AG20443 (cell line): ENCODE measurements around the gene NDC1.
"Not testable (repeated sequence)": the region's sequence is repeated elsewhere in the genome, so short reads cannot be mapped to it uniquely, and the experiment has no call there.

Source experiments
- DNase-seq: peaks from one replicate; pipeline ENCODE4 v3.0.0; 2012; ENCODE audit warnings: low spot score, mixed read lengths

NDC1 gene, protein sequence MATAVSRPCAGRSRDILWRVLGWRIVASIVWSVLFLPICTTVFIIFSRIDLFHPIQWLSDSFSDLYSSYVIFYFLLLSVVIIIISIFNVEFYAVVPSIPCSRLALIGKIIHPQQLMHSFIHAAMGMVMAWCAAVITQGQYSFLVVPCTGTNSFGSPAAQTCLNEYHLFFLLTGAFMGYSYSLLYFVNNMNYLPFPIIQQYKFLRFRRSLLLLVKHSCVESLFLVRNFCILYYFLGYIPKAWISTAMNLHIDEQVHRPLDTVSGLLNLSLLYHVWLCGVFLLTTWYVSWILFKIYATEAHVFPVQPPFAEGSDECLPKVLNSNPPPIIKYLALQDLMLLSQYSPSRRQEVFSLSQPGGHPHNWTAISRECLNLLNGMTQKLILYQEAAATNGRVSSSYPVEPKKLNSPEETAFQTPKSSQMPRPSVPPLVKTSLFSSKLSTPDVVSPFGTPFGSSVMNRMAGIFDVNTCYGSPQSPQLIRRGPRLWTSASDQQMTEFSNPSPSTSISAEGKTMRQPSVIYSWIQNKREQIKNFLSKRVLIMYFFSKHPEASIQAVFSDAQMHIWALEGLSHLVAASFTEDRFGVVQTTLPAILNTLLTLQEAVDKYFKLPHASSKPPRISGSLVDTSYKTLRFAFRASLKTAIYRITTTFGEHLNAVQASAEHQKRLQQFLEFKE

DNA sequence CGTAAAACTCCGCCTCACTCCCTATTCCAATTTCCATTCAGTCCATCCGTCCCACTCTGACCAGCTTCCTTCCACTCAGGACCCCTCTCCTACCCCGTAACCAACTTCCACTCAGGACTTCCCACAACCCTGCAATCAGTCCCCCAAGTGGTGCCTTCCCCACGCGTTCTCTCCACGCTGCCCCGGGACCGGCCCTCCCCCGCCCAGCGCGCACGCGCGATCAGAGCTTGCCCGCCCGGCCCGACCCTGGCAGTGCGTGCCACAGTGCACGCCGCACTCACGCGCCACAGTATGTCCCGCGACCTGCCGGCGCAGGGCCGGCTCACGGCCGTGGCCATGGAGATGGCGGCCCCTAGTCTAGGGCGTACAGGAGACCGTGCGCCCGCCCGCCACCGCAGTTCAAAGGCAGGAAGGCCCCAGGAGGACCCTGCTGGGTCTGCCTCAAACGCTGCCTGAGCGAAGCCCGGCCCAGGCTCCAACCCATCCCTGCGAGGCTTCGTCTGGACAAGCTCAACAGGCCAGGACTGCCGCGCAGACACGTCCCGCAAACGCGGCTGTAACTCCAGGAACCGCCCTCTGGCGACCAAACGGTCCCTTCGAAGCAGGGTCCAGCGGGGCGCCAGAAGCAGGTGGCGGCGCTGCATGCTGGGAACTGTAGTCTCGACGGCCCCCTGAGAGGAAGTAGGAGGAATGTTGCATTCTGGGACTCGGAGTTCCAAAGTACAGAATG lies at the start of gene NDC1:
Gene NDC1, minus strand, starts transcription at position 373 of the 730 bp plus-strand sequence. Its CDS starts 35 bp downstream, at position 338.
- peak; percentile 94 for DNase-seq

GRCh38 chr1:53883600-53883999 lies 45.5 kb upstream of the NDC1 start:
- DNase-seq, result not testable (repeated sequence)

DNA sequence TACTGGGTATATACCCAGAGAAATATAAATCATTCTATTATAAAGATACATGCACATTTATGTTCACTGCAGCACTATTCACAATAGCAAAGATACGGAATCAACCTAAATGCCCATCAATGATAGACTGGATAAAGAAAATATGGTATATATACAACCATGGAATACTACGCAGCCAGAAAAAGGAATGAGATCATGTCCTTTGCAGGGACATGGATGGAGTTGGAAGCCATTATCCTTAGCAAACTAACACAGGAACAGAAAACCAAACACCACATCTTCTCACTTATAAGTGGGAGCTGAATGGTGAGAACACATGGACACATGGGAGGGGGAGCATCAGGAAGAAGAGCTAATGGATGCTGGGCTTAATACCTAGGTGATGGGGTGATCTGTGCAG lies 43.8 kb upstream of the NDC1 start:
- not testable (repeated sequence) for DNase-seq

GRCh38 chr1:53878492-53879105 lies 40.5 kb upstream of the NDC1 start:
- DNase-seq, result peak; percentile 58

DNA sequence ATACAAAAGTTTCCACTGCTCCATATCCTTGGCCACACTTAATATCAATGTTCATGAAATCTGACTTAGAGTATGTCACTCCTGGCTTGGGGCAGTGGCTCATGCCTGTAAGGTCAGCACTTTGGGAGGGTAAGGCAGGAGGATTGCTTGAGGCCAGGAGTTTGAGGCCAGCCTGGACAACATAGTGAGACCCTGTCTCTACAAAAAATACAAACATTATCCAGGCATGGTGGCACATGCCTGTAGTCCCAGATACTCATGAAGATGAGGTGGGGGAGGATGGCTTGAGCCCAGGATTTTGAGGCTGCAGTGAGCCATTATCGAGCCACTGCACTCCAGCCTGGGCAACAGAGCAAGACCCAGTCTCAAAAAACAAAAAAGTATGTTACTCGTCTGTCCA lies 37.1 kb upstream of the NDC1 start:
- DNase-seq, result not testable (repeated sequence)

- DNase-seq, result no peak
These were observed 33.8 kb upstream of the NDC1 start for GRCh38 chr1:53871773-53872484.

GRCh38 chr1:53871221-53871620 lies 33.1 kb upstream of the NDC1 start:
- no peak for DNase-seq

DNA sequence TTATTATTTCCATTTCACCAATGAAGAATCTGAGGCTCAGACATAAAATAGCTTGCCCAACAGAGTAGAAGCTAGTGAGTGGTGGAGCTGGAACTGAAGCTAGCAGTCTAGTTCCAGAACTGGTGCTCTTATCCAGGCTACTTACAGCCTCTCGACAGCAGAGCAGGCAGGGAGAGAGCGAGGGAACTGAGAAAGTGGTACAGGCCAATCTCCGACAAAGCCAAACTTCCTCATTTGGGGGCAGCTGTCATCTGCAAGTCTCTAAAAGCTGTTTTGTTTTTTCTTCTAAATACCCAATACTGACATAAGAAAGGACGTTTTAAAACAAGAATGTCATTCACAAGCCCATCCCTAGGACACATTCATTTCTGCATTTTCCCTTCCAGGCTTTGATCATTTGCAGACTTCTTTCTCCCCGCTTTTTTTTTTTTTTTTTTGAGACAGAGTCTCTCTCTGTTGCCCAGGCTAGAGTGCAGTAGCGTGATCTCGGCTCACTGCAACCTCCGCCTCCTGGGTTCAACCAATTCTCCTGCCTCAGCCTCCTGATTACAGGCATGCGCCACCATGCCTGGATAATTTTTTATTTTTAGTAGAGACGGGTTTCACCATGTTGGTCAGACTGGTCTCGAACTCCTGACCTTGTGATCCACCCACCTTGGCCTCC lies 31.5 kb upstream of the NDC1 start:
- no peak for DNase-seq

DNA sequence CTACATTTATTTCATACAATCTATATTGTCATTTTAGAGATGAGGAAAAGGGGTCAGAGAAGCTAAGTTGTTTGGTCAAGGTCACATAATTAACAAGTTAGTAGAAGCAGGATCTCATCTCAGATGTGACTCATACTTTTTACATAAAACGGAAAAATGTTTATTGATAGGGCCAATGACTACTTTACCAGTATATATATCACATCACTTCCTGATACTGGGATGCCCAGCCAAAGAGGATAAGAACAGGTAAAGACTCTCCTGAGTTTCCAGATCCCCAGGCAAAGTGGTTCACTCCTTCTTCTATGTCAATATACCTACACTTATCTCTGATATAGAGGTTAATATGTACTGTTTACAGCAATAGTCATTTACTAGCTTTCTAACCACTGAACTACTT lies 30.5 kb upstream of the NDC1 start:
- no peak for DNase-seq

GRCh38 chr1:53862507-53862906 lies 24.4 kb upstream of the NDC1 start:
- DNase-seq, result no peak

DNA sequence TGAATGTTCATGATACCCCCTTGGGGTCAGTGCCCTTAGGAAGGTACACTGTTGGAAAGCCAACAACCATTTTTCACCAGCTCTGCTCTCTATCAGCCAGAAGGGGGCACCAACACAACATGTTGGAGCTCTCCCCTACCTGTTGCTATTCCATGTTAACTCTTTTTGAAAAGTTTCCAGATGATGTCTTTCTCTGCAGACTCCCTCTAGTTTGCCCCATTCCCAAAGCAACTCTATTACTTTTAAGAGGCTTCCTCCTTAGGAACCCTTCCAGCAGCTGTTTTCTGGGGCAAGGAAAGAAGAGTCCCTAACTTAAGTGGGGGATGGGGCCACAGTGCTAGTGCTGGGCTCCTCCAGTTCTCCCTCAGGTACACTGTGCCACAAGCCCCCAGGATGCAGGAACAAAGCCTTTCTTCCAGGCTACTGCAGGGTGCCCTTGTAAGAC lies 22.9 kb upstream of the NDC1 start:
- DNase-seq, result peak; percentile 68

GRCh38 chr1:53851571-53852285 lies 13.6 kb upstream of the NDC1 start:
- DNase-seq, result no peak

GRCh38 chr1:53850082-53850673 lies 12.1 kb upstream of the NDC1 start:
- no peak for DNase-seq

DNA sequence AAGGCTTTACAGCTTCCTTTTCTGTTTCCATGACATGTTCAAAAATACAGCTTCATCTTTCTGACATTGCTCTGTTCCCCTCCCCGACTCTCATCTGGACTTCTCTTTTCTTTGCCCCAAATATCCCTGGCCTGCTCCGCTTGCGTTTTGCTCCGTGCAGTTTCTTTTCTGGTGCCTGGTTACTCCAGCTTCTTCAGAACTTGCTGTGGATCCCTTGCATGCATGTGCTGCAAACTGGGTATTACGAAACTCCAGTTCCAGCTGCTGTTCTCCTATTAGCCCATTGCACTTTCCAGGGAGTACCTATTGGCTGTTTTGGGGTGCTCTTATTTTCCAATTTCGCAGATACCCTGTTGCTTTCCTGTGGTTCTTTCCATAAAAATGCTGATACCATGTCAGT lies 9.9 kb upstream of the NDC1 start:
- no peak for DNase-seq

GRCh38 chr1:53842347-53842746 lies 4.3 kb upstream of the NDC1 start:
- DNase-seq, result no peak

DNA sequence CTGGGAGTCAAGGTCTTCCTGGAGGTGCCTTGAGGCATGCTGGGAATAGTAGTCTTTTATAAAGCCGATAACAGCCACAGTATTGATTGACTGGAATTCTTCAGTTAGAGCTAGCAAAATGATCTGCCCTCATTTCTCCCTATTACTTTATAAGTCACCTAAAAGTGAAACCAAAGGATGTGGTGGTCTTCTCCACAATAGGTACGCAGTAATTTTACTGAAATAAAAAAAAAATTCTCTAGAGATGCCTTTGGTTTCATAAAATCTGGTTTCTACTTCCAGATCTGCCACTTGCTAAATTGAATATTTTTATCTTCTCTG lies 518 bp upstream of the NDC1 start:
- DNase-seq, result no peak

DNA sequence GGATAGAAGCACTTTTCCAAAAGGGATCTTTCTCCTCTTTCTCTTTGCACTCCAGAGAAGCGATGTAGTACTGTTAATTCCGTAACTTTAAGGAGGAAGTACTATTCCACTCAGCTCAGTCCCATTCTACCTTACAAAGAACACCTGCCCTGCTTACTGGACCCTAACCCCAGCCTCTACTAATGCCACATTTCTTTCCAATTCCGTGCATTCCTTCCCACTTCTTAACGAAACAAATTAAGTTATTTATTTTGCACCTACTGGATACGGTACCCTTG lies 511 bp downstream of the NDC1 start:
- DNase-seq, result no peak

DNA sequence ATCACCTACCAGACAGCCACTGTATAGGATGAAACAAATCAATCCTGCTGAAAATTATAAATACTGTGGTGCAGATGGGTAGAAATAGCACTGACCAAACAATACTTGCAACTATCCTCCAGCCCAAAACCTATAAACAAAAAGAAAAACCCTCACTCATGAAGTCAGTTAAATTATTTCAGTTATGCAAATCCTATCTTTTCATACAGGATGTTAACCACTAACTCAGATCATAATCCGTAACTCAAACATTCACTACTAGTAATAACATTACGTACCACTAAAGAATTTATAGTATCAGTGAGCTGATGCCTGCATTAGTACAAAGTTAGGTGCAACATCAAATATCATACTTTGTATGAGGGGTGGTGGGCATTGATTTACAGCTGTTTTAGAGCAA lies 2.6 kb downstream of the NDC1 start:
- DNase-seq, result no peak

DNA sequence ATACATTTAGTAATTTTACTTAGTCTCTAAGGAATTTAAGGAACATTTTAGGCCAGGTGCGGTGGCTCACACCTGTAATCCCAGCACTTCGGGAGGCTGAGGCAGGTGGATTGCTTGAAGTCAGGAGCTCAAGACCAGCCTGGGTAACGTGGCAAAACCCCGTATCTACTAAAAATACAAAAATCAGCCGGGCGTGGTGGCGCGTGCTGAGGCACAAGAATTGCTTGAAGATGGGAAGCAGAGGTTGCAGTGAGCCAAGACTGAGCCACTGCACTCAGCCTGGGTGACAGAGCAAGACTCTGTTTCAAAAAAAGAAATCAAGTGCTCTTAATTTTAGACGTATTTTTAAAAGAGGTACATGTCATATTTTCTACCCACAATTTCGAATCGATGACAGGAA lies 3.3 kb downstream of the NDC1 start:
- no peak for DNase-seq

GRCh38 chr1:53833393-53833792 lies 4.7 kb downstream of the NDC1 start:
- DNase-seq, result no peak

DNA sequence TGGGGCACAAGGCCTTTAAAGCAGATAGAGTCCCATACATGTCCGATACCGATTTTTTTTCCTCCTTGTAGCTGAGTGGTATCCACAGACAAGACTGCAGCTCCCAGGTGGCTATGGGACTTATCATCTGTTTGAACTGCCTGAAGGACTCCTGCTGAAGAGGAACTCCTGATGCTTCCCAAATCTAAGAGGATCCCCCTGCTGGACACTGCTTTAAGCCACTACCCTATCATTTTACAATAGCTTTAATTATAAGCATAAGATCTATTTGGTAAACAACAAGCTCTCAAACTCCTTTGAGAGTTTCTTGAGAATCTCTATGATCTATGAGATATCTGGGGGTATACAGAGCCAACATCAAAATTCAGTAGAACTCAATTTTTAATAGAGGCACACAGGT lies 11.7 kb downstream of the NDC1 start:
- DNase-seq, result peak; percentile 39
